GM18873 (cell line): ENCODE results near the gene GPRIN2.

ENCODE experiments used
- ATAC-seq: cut with Tn5 transposase; IDR thresholded peaks from one replicate; pipeline ENCODE4 v1.9.1; 2021; ENCODE audit warnings: mild to moderate bottlenecking, moderate library complexity, moderate number of reproducible peaks; ENCODE audit not compliant: unreplicated experiment, low FRiP score

GPRIN2 gene

GRCh38 chr10:46550076-46550790 lies 6.2 kb downstream of the GPRIN2 start:
- ATAC-seq, result no peak

GRCh38 chr10:46549171-46550075 lies 7.0 kb downstream of the GPRIN2 start:
- ATAC-seq, result no peak

DNA sequence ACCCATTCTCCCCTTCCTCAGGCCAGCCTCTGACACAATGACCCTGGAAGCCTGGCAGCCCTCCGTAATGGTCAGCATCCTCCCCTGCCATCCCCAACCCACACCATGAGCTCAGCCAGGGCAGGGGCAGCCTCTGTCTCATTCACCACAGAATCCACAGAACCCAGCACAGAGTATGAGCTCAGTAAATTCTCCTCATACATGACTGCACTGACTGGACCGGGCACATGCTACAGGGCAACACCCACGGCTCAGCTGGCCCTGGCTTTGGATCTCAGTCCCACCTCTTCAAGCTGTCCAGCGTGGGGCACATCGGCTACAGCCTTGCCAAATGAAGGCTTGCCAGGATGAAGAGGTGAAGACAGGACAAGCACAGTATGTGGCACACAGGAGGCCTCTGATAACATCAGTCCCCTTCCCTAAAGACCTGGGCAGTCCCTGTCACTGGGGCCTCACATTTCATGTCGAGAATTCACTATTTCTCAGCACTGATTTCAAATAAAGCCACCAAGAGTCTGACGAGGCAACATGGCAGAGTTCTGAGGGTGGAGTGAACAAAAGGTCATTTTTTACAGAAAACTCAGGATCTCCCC lies 7.9 kb downstream of the GPRIN2 start:
- no peak for ATAC-seq

GRCh38 chr10:46547541-46548497 lies 8.6 kb downstream of the GPRIN2 start:
- no peak for ATAC-seq

- ATAC-seq, result no peak
Observed at GRCh38 chr10:46546591-46547540, 9.6 kb downstream of the GPRIN2 start.

- ATAC-seq, result no peak
Observed at GRCh38 chr10:46545861-46546590, 10.4 kb downstream of the GPRIN2 start.

DNA sequence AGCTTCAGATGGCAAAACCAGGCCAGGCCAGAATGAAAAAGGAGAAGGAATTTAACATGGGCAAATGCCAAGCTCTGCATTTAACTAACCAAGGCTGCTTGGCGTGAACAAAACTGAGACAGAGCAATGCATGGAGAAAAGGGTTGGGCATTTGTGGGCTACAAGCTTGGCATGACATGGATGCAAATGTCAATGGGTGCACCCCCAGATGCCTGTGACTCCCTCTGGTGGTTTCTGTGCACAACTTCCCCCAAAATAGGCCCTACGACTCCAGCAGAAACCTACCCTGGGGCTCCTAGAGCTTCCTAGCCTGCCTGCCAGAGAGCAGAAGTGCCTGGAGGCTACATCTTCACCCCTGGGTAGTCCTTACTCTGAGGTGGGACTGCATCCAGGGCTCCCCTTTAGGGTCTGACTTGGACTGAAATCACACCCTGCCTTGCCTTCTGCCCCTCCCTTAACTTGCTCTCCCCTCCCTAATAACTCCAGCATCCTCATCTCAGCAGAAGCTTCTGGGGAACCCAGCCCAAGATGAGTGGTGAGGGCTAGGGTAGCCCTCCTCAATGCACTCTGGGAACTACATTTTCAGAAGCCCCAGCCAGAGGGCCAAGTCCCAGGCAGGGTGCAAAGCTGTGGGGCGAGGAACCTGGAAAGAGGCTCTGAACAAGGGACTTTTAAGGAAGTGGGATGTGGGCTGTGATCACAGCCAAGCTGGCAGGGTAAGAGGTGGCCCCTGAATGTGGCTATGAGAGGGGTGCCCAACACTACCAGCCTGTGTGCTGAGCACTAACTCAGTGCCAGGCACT lies 11.3 kb downstream of the GPRIN2 start:
- no peak for ATAC-seq

DNA sequence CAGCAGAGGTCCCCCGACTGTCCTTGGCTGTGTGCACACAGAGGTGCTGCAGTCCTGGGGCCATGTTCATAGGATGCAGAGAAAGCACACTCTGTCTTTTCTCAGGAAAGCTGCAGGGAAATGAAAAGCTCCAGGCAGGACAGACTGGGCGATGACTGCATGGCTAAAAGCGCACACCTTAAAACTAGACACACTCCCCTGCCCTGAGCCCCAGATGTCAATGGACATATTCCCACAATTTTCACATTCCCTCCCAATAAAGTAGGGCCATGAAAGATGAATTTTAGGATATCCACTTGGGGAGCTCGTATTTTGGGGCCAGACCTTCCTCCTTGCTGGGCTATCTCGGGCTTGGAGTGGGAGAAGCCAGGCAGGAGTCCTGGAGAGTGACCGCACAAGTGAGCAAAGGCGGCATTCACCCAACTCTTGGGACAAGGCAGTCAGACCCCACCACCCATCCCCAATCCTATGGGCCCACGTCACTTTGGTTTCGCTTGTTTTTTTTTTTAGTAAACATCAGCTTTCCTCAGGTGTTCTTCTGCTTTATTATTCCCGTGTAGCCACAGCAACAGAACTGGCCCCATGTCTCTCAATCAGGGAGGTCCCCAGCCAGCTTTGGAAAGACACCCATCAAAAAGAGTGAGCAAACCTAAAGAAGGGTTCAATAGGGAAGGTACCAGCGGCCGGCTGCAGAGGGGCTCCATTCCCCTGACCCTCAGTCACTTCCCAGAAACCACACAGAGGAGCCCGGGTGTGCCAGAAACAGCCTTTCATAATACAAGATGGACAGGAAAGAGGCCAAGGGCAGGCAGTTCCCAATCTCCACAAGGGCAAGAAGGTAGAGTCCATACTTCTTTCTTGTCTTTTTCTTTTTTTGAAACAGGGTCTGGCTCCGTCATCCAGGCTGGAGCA lies 12.7 kb downstream of the GPRIN2 start:
- ATAC-seq, result no peak

- no peak for ATAC-seq
Observed at GRCh38 chr10:46542567-46543465, 13.6 kb downstream of the GPRIN2 start.

- no peak for ATAC-seq
Observed at GRCh38 chr10:46541735-46542566, 14.5 kb downstream of the GPRIN2 start.

GRCh38 chr10:46541017-46541661 lies 15.3 kb downstream of the GPRIN2 start:
- ATAC-seq, result no peak

GRCh38 chr10:46540412-46541016 lies 15.9 kb downstream of the GPRIN2 start:
- ATAC-seq, result no peak

- no peak for ATAC-seq
Observed at GRCh38 chr10:46539596-46540411, 16.7 kb downstream of the GPRIN2 start.
